Caco-2 (cell line): Measurements from ENCODE around the gene INSYN2A. TPM values are rescaled to one million over a fixed set of nuclear protein-coding genes. Genes with fewer than 3 reads are reported as not detected.

ENCODE experiments used
- BruUV-seq: library from RNA; stranded (reverse); fragments of 400-500 nt; replicated peaks from 2 replicates; lab custom pipeline; 2021; lab: Mats Ljungman, UMichigan
- CTCF ChIA-PET: fragments of 300-600 bp; sonication (Branson Sonifier 250); formaldehyde crosslinking; loops from one replicate; lab custom pipeline; 2022; ENCODE audit warnings: antibody characterized with exemption; lab: Charles Lee
- POLR2A ChIA-PET: fragments of 300-600 bp; sonication (Branson Sonifier 250); formaldehyde crosslinking; loops from one replicate; lab custom pipeline; 2022; ENCODE audit warnings: antibody characterized with exemption; lab: Charles Lee
- DNase-seq, 2 experiments: peaks; one replicate each; pipeline versions ENCODE4 v3.0.0 to v3.0.0-alpha.2; 2020 to 2022
- H3K27me3 ChIP-seq: replicated peaks from 2 replicates; pipeline ENCODE4 v1.6.0; 2011; ENCODE audit warnings: low read length; ENCODE audit not compliant: control insufficient read depth, insufficient read depth
- H3K36me3 ChIP-seq: 2 replicates; pipeline ENCODE4 v1.5.1; 2011; ENCODE audit warnings: low read length; ENCODE audit not compliant: control insufficient read depth, insufficient read depth
- H3K4me1 ChIP-seq: fragments of 250-450 bp; sonication (Bioruptor Pico); 2 replicates; pipeline ENCODE4 v1.5.1; 2020; ENCODE audit warnings: mild to moderate bottlenecking
- H3K4me3 ChIP-seq: 2 replicates; pipeline ENCODE4 v1.5.1; 2011; ENCODE audit warnings: low read depth, mild to moderate bottlenecking, control low read depth, low read length
- H3K9me3 ChIP-seq: fragments of 250-450 bp; sonication (Bioruptor Pico); 2 replicates; pipeline ENCODE4 v1.5.1; 2020; ENCODE audit warnings: mild to moderate bottlenecking, moderate library complexity
- H3K27ac Mint-ChIP-seq: one replicate; pipeline ENCODE4 v1.8.0; 2022; ENCODE audit warnings: mixed read lengths; ENCODE audit not compliant: unreplicated experiment
- H3K27me3 Mint-ChIP-seq: one replicate; pipeline ENCODE4 v1.8.0; 2022; ENCODE audit warnings: mixed read lengths; ENCODE audit not compliant: insufficient read depth, unreplicated experiment
- H3K36me3 Mint-ChIP-seq: one replicate; pipeline ENCODE4 v1.8.0; 2022; ENCODE audit warnings: mild to moderate bottlenecking, mixed read lengths; ENCODE audit not compliant: insufficient read depth, unreplicated experiment
- H3K4me1 Mint-ChIP-seq: one replicate; pipeline ENCODE4 v1.8.0; 2022; ENCODE audit warnings: low read depth, mixed read lengths; ENCODE audit not compliant: unreplicated experiment
- H3K4me3 Mint-ChIP-seq: one replicate; pipeline ENCODE4 v1.8.0; 2022; ENCODE audit warnings: mild to moderate bottlenecking, moderate library complexity, mixed read lengths; ENCODE audit not compliant: unreplicated experiment
- H3K9me3 Mint-ChIP-seq: one replicate; pipeline ENCODE4 v1.8.0; 2022; ENCODE audit warnings: mixed read lengths; ENCODE audit not compliant: unreplicated experiment
- intact Hi-C: fragments of 100-400 bp; cut with micrococcal nuclease; formaldehyde crosslinking; loops from one replicate; pipeline ENCODE4 v1.10.0; 2022; ENCODE audit not compliant: unreplicated experiment
- total RNA-seq: library from RNA; stranded (reverse); gene quantifications from 2 replicates; pipeline ENCODE4 v1.2.3, GENCODE V29; 2022
- TF ChIP-seq, protein P1 (sequence below), 2 experiments: fragments of 200-600 bp in 1 of 2; IDR thresholded peaks; 1 replicate in 1 of 2; 2 replicates in 1 of 2; pipeline versions ENCODE4 v1.5.1 to v1.8.0; 2011 to 2022; ENCODE audit warnings: antibody characterized with exemption in 1 of 2, control low read depth in 1 of 2, inconsistent platforms in 1 of 2, low read depth in 1 of 2, low read length in 1 of 2, mild to moderate bottlenecking in 1 of 2, moderate library complexity in 1 of 2; ENCODE audit not compliant: insufficient read depth in 1 of 2, severe bottlenecking in 1 of 2, unreplicated experiment in 1 of 2

The INSYN2A gene
- total RNA-seq, 1 experiment from 2014 or later = not detected

DNA sequence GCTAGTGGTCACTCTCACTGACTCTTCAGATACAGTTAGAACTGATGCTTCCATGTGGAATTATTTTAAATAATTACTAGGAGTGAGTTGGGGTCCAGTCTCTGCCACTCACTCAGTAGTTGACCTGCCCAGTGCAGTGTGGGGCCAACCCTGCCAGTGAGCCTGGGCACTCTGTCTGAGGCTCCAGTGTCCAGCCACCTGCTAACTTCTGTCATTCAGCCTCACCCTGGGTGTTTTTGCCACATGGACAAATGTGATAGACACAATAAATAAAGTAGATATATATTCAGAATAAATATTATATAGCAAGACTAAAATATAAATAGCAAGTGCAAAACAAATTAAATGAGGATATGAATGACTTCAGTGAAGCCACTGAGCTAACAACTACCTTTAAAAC lies 7.2 kb downstream of the INSYN2A start:
- H3K36me3 ChIP-seq = no peaks in the 10 kb centered on the region; the same call in 1 of the 2 replicates
- H3K27me3 ChIP-seq = no peaks in the 10 kb centered on the region
- H3K36me3 Mint-ChIP-seq = peaks cover 7% of the 10 kb centered on the region
- no peak for DNase-seq
- POLR2A ChIA-PET = no interaction called here
- TF ChIP-seq, protein P1, sequence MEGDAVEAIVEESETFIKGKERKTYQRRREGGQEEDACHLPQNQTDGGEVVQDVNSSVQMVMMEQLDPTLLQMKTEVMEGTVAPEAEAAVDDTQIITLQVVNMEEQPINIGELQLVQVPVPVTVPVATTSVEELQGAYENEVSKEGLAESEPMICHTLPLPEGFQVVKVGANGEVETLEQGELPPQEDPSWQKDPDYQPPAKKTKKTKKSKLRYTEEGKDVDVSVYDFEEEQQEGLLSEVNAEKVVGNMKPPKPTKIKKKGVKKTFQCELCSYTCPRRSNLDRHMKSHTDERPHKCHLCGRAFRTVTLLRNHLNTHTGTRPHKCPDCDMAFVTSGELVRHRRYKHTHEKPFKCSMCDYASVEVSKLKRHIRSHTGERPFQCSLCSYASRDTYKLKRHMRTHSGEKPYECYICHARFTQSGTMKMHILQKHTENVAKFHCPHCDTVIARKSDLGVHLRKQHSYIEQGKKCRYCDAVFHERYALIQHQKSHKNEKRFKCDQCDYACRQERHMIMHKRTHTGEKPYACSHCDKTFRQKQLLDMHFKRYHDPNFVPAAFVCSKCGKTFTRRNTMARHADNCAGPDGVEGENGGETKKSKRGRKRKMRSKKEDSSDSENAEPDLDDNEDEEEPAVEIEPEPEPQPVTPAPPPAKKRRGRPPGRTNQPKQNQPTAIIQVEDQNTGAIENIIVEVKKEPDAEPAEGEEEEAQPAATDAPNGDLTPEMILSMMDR (IDR thresholded peaks at IDR 0.05; ENCODE audit: insufficient read depth in 1 of 2, low read depth in 1 of 2, low read length in 1 of 2, severe bottlenecking in 1 of 2, unreplicated experiment in 1 of 2) = no peak
- BruUV-seq = no TSS peak
- H3K9me3 Mint-ChIP-seq = no peaks in the 10 kb centered on the region
- no peak overlapping the region for H3K4me3 ChIP-seq
- CTCF ChIA-PET = no interaction called here
- 0 out of 2 replicates have a peak, but pooled peaks cover 3% of the 10 kb centered on the region for H3K4me1 ChIP-seq
- H3K4me1 Mint-ChIP-seq = no peaks in the 10 kb centered on the region
- intact Hi-C loops = no loop called here
- no peak overlapping the region for H3K27ac Mint-ChIP-seq
- no peaks in the 10 kb centered on the region for H3K9me3 ChIP-seq
- H3K4me3 Mint-ChIP-seq = no peak overlapping the region
- H3K27me3 Mint-ChIP-seq = no peaks in the 10 kb centered on the region

DNA sequence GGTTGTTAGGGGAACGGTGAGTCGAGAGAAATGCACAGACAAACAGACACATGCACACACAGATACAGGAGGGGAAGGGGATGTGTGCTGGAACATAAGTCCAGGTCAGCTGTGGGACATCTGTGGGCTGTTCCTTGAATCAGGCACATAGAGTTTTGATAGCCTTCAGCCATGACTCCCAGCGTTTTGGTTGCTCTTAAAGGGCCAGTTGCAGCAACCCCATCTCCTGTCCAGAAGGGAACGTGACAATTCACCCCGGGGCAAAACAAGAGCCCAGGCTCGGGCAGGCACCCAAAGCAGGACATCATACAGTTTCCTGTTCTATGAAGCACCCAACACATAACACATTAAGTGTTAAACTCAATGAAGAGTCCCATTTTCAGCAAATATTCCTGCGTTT lies 9.6 kb downstream of the INSYN2A start:
- CTCF ChIA-PET = no interaction called here
- H3K36me3 Mint-ChIP-seq = peaks cover 7% of the 10 kb centered on the region
- intact Hi-C loops = no loop called here
- H3K4me1 ChIP-seq = no peaks in the 10 kb centered on the region
- H3K27me3 Mint-ChIP-seq = no peaks in the 10 kb centered on the region
- H3K4me3 Mint-ChIP-seq = no peak overlapping the region
- H3K36me3 ChIP-seq = no peaks in the 10 kb centered on the region; the same call in 1 of the 2 replicates
- no TSS peak for BruUV-seq
- H3K4me3 ChIP-seq = no peak overlapping the region
- no peaks in the 10 kb centered on the region for H3K27me3 ChIP-seq
- no peak for DNase-seq
- H3K9me3 ChIP-seq = no peaks in the 10 kb centered on the region
- no peaks in the 10 kb centered on the region for H3K4me1 Mint-ChIP-seq
- H3K9me3 Mint-ChIP-seq = no peaks in the 10 kb centered on the region
- POLR2A ChIA-PET = no interaction called here
- no peak overlapping the region for H3K27ac Mint-ChIP-seq
- TF ChIP-seq, protein P1 (IDR thresholded peaks at IDR 0.05; ENCODE audit: insufficient read depth in 1 of 2, low read depth in 1 of 2, low read length in 1 of 2, severe bottlenecking in 1 of 2, unreplicated experiment in 1 of 2) = no peak

DNA sequence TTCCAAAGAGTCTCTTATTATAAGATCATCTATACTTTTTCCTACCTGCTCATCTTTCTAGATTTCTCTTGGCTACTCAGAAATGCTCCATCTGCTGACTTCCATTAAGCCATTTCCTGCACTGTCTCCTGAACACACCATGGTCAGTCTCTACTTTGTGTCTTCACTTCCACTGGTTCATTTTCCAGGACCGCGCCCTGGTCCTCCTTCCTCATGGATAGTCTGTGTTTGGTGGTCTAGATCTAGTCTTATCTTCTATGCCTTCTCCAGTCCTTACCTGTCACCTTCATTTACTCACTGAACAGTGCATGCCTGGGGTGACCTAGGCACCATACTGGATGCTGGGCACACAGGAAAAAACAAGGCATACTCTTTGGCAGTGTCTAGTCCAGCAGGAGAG lies 11.8 kb downstream of the INSYN2A start:
- DNase-seq = no peak
- BruUV-seq = no TSS peak
- CTCF ChIA-PET = no interaction called here
- H3K27ac Mint-ChIP-seq = no peak overlapping the region
- no peaks in the 10 kb centered on the region for H3K4me1 Mint-ChIP-seq
- H3K9me3 Mint-ChIP-seq = no peaks in the 10 kb centered on the region
- TF ChIP-seq, protein P1 (IDR thresholded peaks at IDR 0.05; ENCODE audit: insufficient read depth in 1 of 2, low read depth in 1 of 2, low read length in 1 of 2, severe bottlenecking in 1 of 2, unreplicated experiment in 1 of 2) = no peak
- intact Hi-C loops = no loop called here
- Histone ChIP-seq H3K27me3 (no peaks in the 10 kb centered on the region), H3K4me3 (no peak overlapping the region), H3K9me3 (no peaks in the 10 kb centered on the region), H3K4me1 (no peaks in the 10 kb centered on the region), H3K36me3 (no peaks in the 10 kb centered on the region; the same call in 1 of the 2 replicates)
- no peaks in the 10 kb centered on the region for H3K36me3 Mint-ChIP-seq
- H3K4me3 Mint-ChIP-seq = no peak overlapping the region
- POLR2A ChIA-PET = no interaction called here
- no peaks in the 10 kb centered on the region for H3K27me3 Mint-ChIP-seq
